NCI-H748 treated with DMSO at 0.1 percent for 48 hours (cell line): ENCODE data around the gene PEAR1.

Experiments used
- DNase-seq: peaks from one replicate; lab custom pipeline; 2025; lab: John Stamatoyannopoulos, UW

The PEAR1 gene

GRCh38 chr1:156860628-156861423 lies 32.7 kb upstream of the PEAR1 start, which contains the start of gene NTRK1:
Gene NTRK1, plus strand, starts transcription at chr1:156860865. Its CDS starts 70 bp downstream, at chr1:156860935.
- peak; percentile 52 for DNase-seq

GRCh38 chr1:156862584-156862983 lies 30.9 kb upstream of the PEAR1 start:
- no peak for DNase-seq

GRCh38 chr1:156862997-156863599 lies 30.4 kb upstream of the PEAR1 start:
- no peak for DNase-seq

- DNase-seq = no peak
Measured at GRCh38 chr1:156863631-156864030, 29.9 kb upstream of the PEAR1 start.

- DNase-seq = no peak
Measured at GRCh38 chr1:156864796-156865195, 28.7 kb upstream of the PEAR1 start.

GRCh38 chr1:156865258-156865657 lies 28.3 kb upstream of the PEAR1 start:
- no peak for DNase-seq

- no peak for DNase-seq
Measured at GRCh38 chr1:156865865-156866248, 27.7 kb upstream of the PEAR1 start.

GRCh38 chr1:156866249-156866909 lies 27.1 kb upstream of the PEAR1 start:
- DNase-seq = no peak

- DNase-seq = no peak
Measured at GRCh38 chr1:156868341-156868740, 25.2 kb upstream of the PEAR1 start.

GRCh38 chr1:156869455-156869854 lies 24.1 kb upstream of the PEAR1 start:
- DNase-seq = no peak

- no peak for DNase-seq
Measured at GRCh38 chr1:156873659-156874058, 19.9 kb upstream of the PEAR1 start.

GRCh38 chr1:156874142-156874541 lies 19.4 kb upstream of the PEAR1 start:
- no peak for DNase-seq

- no peak for DNase-seq
Measured at GRCh38 chr1:156874572-156875340, 18.8 kb upstream of the PEAR1 start.

- no peak for DNase-seq
Measured at GRCh38 chr1:156875341-156875615, 18.2 kb upstream of the PEAR1 start.

- DNase-seq = no peak
Measured at GRCh38 chr1:156876281-156876680, 17.2 kb upstream of the PEAR1 start.

- DNase-seq = no peak
Measured at GRCh38 chr1:156877433-156878170, 15.9 kb upstream of the PEAR1 start.

- no peak for DNase-seq
Measured at GRCh38 chr1:156879876-156880275, 13.6 kb upstream of the PEAR1 start.

- no peak for DNase-seq
Measured at GRCh38 chr1:156880473-156880872, 13.0 kb upstream of the PEAR1 start.

GRCh38 chr1:156881101-156881500 lies 12.4 kb upstream of the PEAR1 start:
- DNase-seq = no peak

GRCh38 chr1:156881663-156882062 lies 11.9 kb upstream of the PEAR1 start:
- no peak for DNase-seq

GRCh38 chr1:156882543-156882942 lies 11.0 kb upstream of the PEAR1 start:
- DNase-seq = no peak

GRCh38 chr1:156883919-156884318 lies 9.6 kb upstream of the PEAR1 start:
- DNase-seq = no peak
